ENCODE results near the gene OLFML1.

GRCh38 chr11:7558046-7558445 is 72.7 kb downstream of the OLFML1 start:
- no peak for TF ChIP-seq SMC3 (conservative IDR thresholded peaks at IDR 0.05; ENCODE audit: poor library complexity)
- no peak for TF ChIP-seq REST (IDR thresholded peaks at IDR 0.05; ENCODE audit: borderline replicate concordance)
- TF ChIP-seq CTCF (IDR thresholded peaks at IDR 0.05; ENCODE audit: poor library complexity, severe bottlenecking), result no peak
- TF ChIP-seq RAD21 (conservative IDR thresholded peaks at IDR 0.05), result no peak
- TF ChIP-seq POLR2AphosphoS5 (IDR thresholded peaks at IDR 0.05), result no peak
- TF ChIP-seq EZH2 (IDR thresholded peaks at IDR 0.05; ENCODE audit: borderline replicate concordance, insufficient read depth, low read length, poor library complexity, severe bottlenecking), result no peak

Measured in neural cell (in vitro differentiated cells).